Urothelium cell line (cell line): Measurements from ENCODE around the gene KHDRBS2.
"Not testable (repeated sequence)": the region's sequence is repeated elsewhere in the genome, so short reads cannot be mapped to it uniquely, and the experiment has no call there.

Experiments used
- DNase-seq: peaks from one replicate; pipeline ENCODE4 v3.0.0; 2011; ENCODE audit warnings: low spot score, mixed read lengths
- FAIRE-seq: peaks from 2 replicates; lab custom pipeline; 2011; peaks lifted over from hg19 to GRCh38; lab: Jason Lieb, UNC

Gene KHDRBS2

GRCh38 chr6:61886608-61887259 lies 399.3 kb downstream of the KHDRBS2 start:
- DNase-seq (no peak), FAIRE-seq (no peak)

GRCh38 chr6:61869632-61870400 lies 416.2 kb downstream of the KHDRBS2 start:
- FAIRE-seq = no peak
- DNase-seq = no peak

GRCh38 chr6:61868507-61869080 lies 417.4 kb downstream of the KHDRBS2 start:
- DNase-seq (no peak), FAIRE-seq (no peak)

- FAIRE-seq = no peak
Observed at GRCh38 chr6:61867635-61868034, 418.4 kb downstream of the KHDRBS2 start.

GRCh38 chr6:61857541-61857940 lies 428.5 kb downstream of the KHDRBS2 start:
- no peak for DNase-seq
- no peak for FAIRE-seq

More at GRCh38 chr6:61867635-61868034, 418.4 kb downstream of the KHDRBS2 start:
- no peak for DNase-seq

- DNase-seq (no peak), FAIRE-seq (no peak)
Observed at GRCh38 chr6:61841958-61842357, 444.1 kb downstream of the KHDRBS2 start.

GRCh38 chr6:61835237-61835636 lies 450.8 kb downstream of the KHDRBS2 start:
- no peak for DNase-seq
- FAIRE-seq = no peak

GRCh38 chr6:61833176-61833755 lies 452.8 kb downstream of the KHDRBS2 start:
- FAIRE-seq = no peak
- no peak for DNase-seq

- FAIRE-seq = no peak
Observed at GRCh38 chr6:61817716-61818115, 468.3 kb downstream of the KHDRBS2 start.

GRCh38 chr6:61810047-61810446 lies 476.0 kb downstream of the KHDRBS2 start:
- DNase-seq (no peak), FAIRE-seq (no peak)

More at GRCh38 chr6:61817716-61818115, 468.3 kb downstream of the KHDRBS2 start:
- DNase-seq = no peak

- DNase-seq (peak; percentile 23), FAIRE-seq (peak; percentile 27)
Observed at GRCh38 chr6:61809004-61809595, 476.9 kb downstream of the KHDRBS2 start.

- DNase-seq = no peak
- FAIRE-seq = no peak
Observed at GRCh38 chr6:61787998-61788397, 498.0 kb downstream of the KHDRBS2 start.

- not testable (repeated sequence) for DNase-seq, FAIRE-seq
Observed at GRCh38 chr6:61769446-61769845, 516.6 kb downstream of the KHDRBS2 start.

GRCh38 chr6:61755739-61756138 lies 530.3 kb downstream of the KHDRBS2 start:
- FAIRE-seq (no peak), DNase-seq (no peak)

- DNase-seq (no peak), FAIRE-seq (no peak)
Observed at GRCh38 chr6:61751986-61752385, 534.0 kb downstream of the KHDRBS2 start.

GRCh38 chr6:61745994-61746393 lies 540.0 kb downstream of the KHDRBS2 start:
- DNase-seq = no peak
- peak; percentile 74 for FAIRE-seq

- no peak for DNase-seq
- no peak for FAIRE-seq
Observed at GRCh38 chr6:61711849-61712248, 574.2 kb downstream of the KHDRBS2 start.

GRCh38 chr6:61688165-61688564 lies 597.9 kb downstream of the KHDRBS2 start:
- FAIRE-seq (no peak), DNase-seq (no peak)

- DNase-seq = no peak
- no peak for FAIRE-seq
Observed at GRCh38 chr6:61682562-61682961, 603.5 kb downstream of the KHDRBS2 start.

GRCh38 chr6:61679625-61680024 lies 606.4 kb downstream of the KHDRBS2 start:
- DNase-seq (no peak), FAIRE-seq (no peak)

- FAIRE-seq = no peak
- DNase-seq = no peak
Observed at GRCh38 chr6:61675734-61676133, 610.3 kb downstream of the KHDRBS2 start.
